ENCODE data around the gene RNF222.

GRCh38 chr17:8441690-8442089 lies 44.1 kb upstream of the RNF222 start:
- TF ChIP-seq, protein P1, sequence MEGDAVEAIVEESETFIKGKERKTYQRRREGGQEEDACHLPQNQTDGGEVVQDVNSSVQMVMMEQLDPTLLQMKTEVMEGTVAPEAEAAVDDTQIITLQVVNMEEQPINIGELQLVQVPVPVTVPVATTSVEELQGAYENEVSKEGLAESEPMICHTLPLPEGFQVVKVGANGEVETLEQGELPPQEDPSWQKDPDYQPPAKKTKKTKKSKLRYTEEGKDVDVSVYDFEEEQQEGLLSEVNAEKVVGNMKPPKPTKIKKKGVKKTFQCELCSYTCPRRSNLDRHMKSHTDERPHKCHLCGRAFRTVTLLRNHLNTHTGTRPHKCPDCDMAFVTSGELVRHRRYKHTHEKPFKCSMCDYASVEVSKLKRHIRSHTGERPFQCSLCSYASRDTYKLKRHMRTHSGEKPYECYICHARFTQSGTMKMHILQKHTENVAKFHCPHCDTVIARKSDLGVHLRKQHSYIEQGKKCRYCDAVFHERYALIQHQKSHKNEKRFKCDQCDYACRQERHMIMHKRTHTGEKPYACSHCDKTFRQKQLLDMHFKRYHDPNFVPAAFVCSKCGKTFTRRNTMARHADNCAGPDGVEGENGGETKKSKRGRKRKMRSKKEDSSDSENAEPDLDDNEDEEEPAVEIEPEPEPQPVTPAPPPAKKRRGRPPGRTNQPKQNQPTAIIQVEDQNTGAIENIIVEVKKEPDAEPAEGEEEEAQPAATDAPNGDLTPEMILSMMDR (IDR thresholded peaks at IDR 0.05; ENCODE audit: borderline replicate concordance, extremely low read depth, low read length, poor library complexity, severe bottlenecking): no peak
- no peak for TF ChIP-seq EZH2 (IDR thresholded peaks at IDR 0.05; ENCODE audit: borderline replicate concordance, low read depth, low read length, severe bottlenecking)
